Gastrocnemius medialis (tissue), 4 donors: ENCODE results near the gene KLF2.

Source experiments
- POLR2A ChIP-seq, 2 donors: fragments of 450-650 bp; IDR thresholded peaks; one replicate each; pipeline ENCODE4 v1.6.1; 2017; ENCODE audit warnings: antibody characterized with exemption in 2 of 2, mild to moderate bottlenecking in 2 of 2, moderate library complexity in 2 of 2
- TF ChIP-seq, protein P1 (sequence below), 5 experiments: fragments of 450-650 bp in 3 of 5; fragments of 200-600 bp in 2 of 5; sonication (generic) in 2 of 5; IDR thresholded peaks in 4 of 5; conservative IDR thresholded peaks in 1 of 5; 1 replicate in 4 of 5; 2 replicates in 1 of 5; pipeline ENCODE4 v1.5.1; 2016 to 2019; ENCODE audit warnings: antibody characterized with exemption in 5 of 5, mild to moderate bottlenecking in 3 of 5, moderate library complexity in 3 of 5

DNA sequence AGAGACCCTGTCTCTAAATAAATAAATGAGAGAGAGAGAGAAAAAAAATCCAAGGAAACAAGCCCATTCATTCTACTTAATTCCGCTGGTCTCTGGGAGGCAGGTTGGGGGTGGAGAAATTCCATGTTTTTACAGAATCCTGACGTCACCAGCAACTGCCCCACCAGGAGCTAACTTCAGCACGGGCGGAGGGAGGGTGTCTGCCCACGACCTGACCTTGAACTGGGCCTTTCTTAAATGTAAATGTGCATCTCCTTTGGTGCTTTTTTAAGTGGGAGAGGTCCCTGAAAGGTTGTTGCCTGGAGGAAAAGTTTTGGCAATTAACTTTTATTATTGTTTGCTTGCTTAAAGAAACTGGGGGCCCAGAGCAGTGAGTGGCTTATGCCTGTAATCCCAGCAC, 15.5 kb downstream of the KLF2 start:
- TF ChIP-seq, protein P1, sequence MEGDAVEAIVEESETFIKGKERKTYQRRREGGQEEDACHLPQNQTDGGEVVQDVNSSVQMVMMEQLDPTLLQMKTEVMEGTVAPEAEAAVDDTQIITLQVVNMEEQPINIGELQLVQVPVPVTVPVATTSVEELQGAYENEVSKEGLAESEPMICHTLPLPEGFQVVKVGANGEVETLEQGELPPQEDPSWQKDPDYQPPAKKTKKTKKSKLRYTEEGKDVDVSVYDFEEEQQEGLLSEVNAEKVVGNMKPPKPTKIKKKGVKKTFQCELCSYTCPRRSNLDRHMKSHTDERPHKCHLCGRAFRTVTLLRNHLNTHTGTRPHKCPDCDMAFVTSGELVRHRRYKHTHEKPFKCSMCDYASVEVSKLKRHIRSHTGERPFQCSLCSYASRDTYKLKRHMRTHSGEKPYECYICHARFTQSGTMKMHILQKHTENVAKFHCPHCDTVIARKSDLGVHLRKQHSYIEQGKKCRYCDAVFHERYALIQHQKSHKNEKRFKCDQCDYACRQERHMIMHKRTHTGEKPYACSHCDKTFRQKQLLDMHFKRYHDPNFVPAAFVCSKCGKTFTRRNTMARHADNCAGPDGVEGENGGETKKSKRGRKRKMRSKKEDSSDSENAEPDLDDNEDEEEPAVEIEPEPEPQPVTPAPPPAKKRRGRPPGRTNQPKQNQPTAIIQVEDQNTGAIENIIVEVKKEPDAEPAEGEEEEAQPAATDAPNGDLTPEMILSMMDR (IDR thresholded peaks at IDR 0.05 in 4 of 5, conservative IDR thresholded peaks at IDR 0.05 in 1 of 5) = no peak
- no peak for TF ChIP-seq POLR2A (IDR thresholded peaks at IDR 0.05)
